Hematopoietic multipotent progenitor cell treated with erythropoietin and hydrocortisone succinate and interleukin-3 and kit ligand, for 15 days (in vitro differentiated cells): ENCODE data around the gene EML3.
"Not testable (repeated sequence)": the region's sequence is repeated elsewhere in the genome, so short reads cannot be mapped to it uniquely, and the experiment has no call there.

Source experiments
- DNase-seq: peaks from one replicate; pipeline ENCODE4 v3.0.0-alpha.2; 2015; ENCODE audit warnings: low spot score

The EML3 gene, protein sequence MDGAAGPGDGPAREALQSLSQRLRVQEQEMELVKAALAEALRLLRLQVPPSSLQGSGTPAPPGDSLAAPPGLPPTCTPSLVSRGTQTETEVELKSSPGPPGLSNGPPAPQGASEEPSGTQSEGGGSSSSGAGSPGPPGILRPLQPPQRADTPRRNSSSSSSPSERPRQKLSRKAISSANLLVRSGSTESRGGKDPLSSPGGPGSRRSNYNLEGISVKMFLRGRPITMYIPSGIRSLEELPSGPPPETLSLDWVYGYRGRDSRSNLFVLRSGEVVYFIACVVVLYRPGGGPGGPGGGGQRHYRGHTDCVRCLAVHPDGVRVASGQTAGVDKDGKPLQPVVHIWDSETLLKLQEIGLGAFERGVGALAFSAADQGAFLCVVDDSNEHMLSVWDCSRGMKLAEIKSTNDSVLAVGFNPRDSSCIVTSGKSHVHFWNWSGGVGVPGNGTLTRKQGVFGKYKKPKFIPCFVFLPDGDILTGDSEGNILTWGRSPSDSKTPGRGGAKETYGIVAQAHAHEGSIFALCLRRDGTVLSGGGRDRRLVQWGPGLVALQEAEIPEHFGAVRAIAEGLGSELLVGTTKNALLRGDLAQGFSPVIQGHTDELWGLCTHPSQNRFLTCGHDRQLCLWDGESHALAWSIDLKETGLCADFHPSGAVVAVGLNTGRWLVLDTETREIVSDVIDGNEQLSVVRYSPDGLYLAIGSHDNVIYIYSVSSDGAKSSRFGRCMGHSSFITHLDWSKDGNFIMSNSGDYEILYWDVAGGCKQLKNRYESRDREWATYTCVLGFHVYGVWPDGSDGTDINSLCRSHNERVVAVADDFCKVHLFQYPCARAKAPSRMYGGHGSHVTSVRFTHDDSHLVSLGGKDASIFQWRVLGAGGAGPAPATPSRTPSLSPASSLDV

DNA sequence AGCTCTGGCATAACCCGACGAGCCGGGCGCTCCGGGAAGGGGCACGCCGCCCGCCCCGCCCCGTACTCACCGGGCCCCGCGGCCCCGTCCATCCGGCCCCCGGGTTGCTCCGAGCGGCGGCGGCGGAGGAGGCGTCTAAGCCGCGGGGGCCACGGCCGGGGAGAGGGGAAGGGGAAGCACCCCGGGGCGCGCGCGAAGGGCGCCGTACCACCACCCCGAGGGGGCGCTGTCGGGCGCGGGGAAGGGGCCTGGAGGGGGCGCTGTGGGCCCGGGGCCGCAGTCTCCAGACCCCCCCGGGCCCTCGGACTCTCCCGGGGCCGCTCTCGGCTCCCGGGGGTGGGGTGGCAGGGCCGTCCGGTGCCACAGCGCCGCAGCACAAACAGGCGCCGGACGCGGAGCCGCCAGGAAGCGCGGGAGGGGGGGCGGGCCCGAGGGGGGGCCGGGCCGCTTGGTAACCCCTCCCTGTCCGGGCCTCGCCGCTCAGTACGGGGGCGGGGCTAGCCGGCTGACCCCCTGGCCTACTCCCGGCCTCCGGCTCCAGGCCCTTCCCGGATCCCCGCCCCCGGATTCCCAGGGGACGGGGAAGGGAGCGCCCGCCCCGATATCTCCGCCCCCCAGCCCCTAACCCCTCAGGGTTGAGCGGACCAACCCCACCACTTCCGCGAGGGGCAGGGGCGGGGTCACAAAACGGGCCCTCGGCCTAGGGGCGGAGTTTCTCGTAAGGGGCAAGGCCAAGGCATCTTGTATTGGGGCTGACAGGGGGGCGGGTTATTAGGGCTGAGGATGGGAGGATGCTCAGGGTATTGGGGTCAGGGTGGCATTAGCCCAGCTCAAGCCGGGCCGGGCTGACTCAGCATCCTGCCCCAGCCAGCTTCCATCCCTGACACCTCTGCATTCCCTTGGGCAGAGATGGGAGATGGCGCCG is at the start of gene EML3, which contains the start of gene ROM1:
Gene EML3 (minus strand): TSS at position 410 of the 925 bp plus-strand sequence. CDS start 318 bp downstream, at position 92.
Gene ROM1 (plus strand): TSS at position 892 of the 925 bp plus-strand sequence. CDS start 25 bp downstream, at position 917.
- peak; percentile 68 for DNase-seq

DNA sequence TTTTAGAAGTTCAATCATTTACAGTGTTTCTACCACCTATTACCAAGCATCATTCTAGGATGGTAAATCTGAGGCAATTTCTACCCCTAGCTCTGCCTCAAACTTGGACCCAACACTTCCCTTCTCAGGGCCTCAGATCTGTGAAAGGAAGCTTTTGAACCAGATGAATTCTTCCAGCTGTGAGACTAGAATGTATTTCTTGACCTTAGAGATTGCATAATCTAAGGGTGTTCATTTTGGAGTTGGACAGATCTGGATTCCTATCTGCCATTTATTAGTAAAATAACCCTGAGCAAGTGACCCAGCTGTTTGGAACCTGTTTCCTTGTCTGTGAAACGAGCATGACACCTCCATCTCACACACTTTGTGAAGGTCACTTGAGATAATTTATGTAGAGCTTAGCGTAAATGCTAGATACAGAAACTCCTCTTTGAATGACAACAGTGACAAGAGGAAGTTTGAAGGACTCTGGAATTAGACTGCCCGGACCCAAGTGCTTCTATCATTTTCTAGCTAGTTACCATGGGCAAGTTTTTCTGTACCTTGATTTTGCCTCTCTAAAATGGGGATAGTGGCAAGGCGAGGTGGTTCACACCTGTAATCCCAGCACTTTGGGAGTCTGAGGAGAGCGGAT is 44.3 kb upstream of the EML3 start:
- no peak for DNase-seq

DNA sequence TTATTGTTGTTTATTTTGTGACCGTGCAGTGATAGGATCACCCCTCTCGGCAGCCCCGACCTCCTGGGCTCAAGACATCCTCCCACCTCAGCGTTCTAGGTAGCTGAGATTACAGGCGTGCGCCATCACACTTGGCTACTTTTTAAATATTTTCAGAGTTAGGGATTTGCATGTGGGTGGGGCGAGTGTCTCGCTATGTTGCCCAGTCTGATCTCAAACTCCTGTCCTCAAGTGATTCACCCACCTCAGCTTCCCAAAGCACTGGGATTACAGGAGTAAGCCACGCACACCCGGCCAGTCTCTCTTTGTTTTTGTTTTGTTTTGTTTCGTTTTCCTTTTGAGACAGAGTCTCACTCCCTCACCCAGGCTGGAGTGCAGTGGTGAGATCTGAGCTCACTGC is 41.7 kb upstream of the EML3 start:
- DNase-seq: no peak

DNA sequence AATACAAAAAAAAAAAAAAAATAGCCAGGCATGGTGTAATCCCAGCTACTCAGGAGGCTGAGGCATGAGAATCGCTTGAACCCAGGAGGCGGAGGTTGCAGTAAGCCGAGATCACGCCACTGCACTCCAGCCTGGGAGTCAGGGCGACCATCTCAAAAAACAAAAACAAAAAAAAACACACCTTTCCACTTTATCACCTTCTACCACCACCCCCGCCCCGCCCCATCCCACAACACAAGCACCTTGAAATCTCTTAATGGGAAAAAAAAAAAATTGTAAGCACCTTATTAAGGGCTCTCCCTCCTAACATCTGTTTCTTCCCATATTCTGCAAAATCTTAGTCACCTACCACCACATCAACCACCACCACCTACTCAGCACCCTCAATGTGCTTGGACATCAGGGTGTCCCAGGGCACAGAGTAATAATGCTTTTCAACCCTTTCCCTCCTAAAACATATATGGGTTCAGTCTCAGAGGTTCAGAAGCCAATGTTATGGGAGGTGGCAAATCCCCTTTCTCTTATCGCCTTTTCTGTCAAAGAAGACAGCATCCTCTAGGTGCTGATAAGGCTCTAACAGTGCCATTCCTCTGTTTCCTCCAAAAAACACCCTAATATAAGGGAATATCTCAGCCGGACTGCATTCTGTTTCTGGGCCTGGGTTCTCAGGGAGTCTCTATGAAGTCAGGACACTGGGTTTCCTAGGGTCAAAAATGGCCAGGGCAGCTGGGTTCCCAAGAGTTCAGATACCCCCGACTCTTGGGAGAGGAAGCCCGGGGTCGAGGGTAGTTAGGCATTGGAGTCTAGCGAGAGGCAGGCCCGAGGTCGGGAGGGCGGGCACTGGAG is 39.8 kb upstream of the EML3 start:
- DNase-seq: peak; percentile 23

DNA sequence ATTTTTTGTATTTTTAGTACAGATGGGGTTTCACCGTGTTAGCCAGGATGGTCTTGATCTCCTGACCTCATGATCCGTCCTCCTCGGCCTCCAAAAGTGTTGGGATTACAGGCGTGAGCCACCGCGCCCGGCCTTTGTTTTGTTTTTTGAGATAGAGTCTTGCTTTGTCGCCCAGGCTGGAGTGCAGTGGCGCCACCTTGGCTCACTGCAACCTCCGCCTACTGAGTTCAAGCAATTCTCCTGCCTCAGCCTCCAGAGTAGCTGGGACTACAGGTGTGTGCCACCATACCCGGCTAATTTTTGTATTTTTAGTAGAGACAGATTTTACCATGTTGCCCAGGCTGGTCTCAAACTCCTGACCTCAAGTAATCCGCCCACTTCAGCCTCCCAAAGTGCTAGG is 37.7 kb upstream of the EML3 start:
- DNase-seq: not testable (repeated sequence)

DNA sequence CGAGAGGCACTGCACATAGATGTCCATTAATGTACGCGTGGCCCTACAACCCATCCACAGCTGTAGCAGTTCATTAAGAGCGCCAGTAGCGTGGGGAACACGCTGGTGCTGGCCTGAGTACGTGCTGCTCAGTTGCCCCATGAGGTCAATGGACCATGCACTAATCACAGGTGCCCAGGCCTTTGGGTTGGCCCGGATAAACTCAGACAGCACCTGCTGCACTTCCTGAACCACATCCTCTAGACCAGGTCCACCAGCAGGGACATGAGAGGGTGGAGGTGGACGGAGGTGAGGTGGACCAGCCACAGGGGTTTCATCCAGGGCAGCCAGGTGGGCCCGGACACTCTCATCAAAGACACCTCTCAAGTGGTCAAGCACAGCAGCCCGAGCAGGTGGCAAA is 36.9 kb upstream of the EML3 start:
- DNase-seq: no peak

DNA sequence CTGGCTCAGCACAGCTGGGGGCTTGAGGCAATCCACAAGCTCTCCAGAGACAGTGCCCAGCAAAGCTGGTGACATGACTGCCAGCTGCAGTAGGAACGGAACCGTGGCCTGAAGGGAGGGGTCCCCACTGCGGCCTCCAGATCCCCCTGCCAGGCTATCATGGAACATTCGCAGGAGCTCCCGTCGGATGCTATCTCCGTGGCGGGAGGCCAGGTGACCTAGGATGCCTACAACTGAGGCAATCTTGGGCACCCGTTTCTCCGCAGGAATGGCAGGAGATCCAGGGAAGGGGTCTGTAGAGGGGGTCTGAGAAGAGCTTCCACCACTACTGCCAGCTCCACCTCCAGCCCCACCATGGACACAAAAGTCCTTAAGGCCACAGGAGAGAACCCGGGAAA is 36.4 kb upstream of the EML3 start:
- DNase-seq: no peak

DNA sequence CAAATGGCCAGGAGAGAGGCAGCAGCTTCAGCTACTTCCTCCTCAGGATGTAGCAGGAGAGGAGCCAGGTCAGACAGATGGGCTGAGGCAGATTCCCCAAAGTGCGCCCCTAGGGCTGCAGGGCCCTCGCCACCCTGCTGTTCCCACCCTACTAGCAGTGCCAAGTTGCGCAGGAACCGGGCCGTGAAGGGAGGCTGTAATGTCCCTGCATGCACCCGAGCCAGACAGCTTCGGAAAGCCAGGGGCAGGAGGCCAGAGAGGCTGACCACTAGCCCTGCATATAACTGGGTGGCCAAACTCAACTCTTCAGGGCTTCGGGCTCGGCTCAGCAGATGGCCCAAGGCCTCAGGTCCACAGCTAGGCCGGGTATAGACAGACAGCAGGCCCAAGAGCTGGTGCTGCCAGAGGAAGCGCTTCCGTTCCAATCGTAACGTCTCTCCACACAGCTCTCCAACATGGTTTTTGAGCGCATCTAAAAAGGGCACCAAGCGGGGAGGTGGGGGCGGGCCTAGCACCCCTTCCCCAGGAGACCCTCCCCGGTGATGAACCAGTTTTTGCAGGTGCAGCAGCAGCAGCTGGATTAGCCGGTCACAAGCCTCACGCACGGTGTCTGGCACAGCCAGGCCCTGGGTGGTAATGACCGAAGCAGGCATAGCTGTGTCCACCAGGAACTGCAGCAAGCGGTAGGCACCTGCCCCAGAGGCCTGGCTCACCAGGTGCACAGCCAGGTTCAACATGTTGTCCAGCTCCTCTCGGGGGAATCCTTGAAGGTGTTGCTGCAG is 35.8 kb upstream of the EML3 start:
- DNase-seq: no peak

DNA sequence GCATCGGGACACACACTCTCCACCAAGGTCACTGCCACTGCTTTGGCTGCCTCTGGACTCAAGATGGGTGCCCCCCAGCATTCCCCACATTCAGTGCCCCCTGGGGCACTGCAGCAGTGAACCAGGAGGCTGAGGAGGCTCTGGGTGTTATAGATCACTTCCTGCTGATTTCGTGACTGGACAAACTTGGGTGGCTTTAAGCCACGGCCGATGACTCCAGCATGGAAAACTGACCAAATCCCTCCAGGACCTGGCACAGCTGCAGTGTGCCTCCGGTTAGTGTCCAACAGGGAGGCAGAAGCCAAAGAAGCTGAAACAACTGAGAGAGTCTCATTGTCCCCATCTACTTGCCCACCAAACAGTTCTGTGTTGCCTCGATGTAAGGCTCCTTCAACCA is 35.0 kb upstream of the EML3 start:
- no peak for DNase-seq

DNA sequence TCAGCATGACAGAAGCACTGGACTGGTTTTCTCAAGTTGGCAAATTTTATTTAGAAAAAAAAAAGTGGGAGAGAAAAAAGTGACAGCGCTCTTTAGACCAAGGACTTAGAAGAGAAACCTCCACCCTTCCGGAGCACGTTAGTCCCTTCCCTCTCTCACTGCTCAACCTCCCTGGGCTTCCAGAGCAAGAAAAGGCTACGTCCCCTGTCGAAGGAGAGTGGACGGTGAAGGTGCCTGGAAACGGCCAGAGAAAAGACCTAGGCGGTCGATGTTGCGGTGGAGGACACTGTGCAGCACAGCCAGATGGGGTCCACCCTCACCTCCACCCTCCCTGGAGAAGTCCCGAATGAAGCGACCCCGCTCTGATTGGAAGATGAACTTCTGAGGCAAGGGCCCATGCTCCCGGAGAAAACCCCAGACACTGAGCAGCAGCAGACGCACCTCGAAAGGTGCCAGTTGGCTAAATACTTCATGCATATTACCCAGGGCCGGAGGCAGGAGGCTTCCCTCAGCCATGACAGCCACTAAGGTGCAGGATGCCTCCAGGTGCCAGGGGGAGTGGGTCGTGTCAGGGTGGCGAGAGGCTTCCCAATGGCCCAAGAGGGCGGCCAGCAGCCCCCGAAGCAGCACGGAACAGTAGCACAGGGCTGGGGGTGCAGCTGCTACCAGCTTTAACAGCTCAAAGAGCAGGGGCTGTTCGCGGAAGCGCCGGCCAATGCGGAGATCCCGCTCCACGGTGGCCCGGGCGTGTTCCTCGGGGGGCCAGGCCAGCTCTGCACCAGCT is 34.4 kb upstream of the EML3 start:
- no peak for DNase-seq

DNA sequence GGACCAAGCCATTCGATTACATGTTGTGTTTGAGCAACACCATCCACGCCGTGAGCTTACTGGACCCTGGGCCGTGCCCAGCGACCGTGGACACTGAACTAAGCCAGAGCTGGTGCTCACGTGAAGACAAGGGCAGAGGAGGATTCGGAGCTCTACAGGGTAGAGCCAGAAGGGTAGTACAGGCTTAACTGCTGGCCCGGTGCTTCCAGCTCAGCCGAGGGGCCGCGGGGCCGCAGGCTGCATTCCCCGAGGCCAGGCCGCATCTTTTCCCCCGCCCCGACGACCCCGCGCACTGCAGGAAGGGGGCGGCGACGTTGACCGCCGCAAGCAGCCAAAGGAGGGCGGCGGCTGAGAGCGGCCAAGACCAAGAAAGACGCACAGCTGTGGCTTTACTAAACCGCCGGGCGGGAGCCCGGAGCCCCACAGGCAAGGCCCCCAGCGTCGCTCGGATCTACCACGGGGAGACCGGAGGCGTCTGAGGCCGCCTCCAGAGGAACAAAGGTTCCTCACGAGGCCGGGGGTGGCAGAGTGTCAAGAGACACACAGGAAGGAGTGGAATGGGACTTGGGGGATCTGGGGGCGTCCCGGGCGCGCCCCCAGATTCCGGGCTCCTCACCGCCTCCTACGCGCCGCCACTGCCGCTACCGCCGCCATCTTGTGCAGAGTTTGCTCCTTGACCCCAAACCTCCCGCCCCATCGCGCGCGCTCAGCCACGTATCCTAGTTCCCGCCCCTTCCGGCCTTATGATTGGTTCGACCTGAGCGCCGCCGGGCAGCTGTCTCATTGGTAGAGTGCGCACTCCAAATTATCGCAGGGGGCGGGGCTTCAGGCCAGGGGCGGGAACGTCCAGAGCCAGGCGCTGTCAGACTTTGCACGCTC is 33.6 kb upstream of the EML3 start, which contains the start of gene GANAB:
Gene GANAB (minus strand): TSS at position 668 of the 879 bp plus-strand sequence. CDS start 14 bp downstream, at position 654.
- DNase-seq: peak; percentile 100

DNA sequence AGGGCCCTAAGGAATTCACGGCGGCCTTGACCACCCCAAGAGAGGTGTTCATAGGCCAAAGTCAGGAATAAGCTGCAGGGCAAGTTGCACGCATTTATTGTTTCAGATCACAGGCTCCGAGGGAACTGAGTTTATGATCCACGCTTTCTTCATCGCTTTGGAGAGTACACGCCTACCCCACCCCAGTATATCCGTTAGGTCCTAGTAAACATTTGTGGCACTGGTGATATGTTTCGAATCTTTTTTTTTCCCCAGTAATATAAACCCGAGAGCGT is 33.0 kb upstream of the EML3 start:
- DNase-seq: no peak

DNA sequence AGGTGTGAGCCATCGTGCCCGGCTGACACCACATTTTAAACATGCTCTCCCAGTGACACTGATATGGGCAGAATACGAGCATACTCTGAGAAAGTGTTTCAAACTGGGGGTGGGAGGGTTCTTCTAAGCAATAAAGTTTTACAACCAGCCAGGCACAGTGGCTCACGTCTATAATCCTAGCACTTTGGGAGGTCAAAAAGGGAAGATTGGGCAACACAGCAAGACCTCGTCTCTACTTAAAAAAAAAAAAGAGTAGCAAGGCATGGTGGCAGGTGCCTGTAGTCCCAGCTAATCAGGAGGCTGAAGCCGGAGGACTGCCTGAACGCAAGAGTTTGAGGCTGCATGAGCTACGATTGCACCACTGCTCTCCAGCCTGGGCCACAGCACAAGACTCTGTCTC is 31.6 kb upstream of the EML3 start:
- no peak for DNase-seq

DNA sequence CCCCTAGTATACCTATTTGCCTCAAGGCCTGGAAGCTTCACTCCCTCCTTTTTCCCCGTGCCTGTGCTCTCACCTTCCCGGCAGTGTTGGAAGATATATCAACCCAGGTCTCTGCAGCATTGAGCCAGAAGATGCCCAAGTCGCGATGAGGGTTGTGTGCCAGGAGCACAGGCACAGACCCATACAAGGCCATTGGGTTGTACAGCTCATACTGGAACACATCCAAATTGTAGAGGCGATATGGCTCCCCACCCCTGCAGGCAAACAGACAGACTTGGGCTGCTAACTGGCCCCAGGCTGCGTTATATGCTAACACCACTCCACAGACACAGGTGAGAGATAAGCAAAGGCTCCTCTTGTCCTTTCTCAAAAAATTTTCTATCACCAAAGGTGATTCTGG is 19.9 kb upstream of the EML3 start:
- no peak for DNase-seq

DNA sequence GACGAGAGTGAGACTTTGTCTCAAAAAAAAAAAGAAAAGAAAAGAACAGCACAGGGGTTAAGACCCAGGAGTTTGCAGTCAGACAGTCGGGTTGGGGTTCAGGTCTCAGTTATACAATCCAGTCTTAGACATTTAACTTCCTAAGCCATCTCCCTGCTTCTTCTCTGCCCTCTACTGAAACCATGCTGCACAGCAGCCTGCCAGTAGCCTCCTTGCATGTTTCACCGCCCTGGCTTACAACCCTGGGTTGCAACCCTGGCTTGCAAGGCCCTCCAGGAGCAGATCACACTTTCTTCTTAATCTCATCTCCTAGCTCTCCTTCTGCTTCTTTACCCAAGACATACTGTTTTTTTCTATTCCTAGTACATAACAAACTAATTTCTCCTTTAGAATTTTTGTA is 15.1 kb upstream of the EML3 start:
- no peak for DNase-seq

DNA sequence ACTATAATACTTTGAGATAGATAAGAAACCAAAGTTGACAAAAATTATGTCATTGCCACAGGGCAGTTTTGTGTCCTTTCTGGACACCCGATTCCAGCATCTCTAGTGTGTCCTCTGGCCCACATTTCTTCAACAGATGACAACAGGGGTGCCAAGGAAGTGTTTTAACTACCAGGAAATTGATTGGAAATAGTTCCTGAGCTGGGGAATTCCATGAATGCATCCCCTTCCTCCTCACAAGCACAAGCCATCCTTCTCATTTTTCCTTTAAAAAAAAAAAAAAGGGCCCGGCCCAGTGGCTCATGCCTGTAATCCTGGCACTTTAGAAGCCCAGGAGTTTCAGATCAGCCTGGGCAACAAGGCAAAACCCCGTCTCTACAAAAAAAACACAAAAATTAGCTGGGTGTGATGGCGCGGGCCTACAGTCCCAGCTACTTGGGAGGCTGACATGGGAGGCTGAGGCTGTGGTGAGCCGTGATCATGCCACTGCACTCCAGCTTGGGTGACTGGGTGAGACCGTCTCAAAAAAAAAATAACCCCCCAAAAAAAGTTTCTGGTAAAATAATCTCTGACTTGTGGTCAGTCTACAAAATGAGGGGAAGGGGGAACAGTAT is 10.0 kb upstream of the EML3 start:
- DNase-seq: no peak
